B cell (primary cell): ENCODE measurements around the gene COL9A3. TPM values are rescaled to one million over a fixed set of nuclear protein-coding genes. Genes with fewer than 3 reads are reported as not detected.

Experiments
- ATAC-seq: fragments of 200-7000 bp; cut with Tn5 transposase; one replicate; pipeline ENCODE4 v1.10.0; 2021; ENCODE audit warnings: low read depth, mild to moderate bottlenecking, moderate number of reproducible peaks, moderate library complexity
- CTCF ChIA-PET: fragments of 350-600 bp; sonication (Branson Sonifier 250); formaldehyde crosslinking; loops from one replicate; lab custom pipeline; 2021; ENCODE audit warnings: antibody characterized with exemption, inconsistent platforms; lab: Charles Lee
- POLR2A ChIA-PET: fragments of 350-600 bp; sonication (Branson Sonifier 250); formaldehyde crosslinking; loops from one replicate; lab custom pipeline; 2021; ENCODE audit warnings: antibody characterized with exemption; lab: Charles Lee
- DNase-seq: peaks from one replicate; pipeline ENCODE4 v3.0.0; 2013
- H2AFZ ChIP-seq: 2 replicates; pipeline ENCODE4 v1.6.1; 2012; ENCODE audit warnings: mild to moderate bottlenecking, low read depth, low read length; ENCODE audit not compliant: insufficient read depth, poor library complexity, severe bottlenecking
- H3K27ac ChIP-seq, 2 donors: 1 replicate in 1 of 2; 2 replicates in 1 of 2; pipeline ENCODE4 v1.5.1; 2012 to 2013; ENCODE audit warnings: low read length in 2 of 2, mild to moderate bottlenecking in 2 of 2, moderate library complexity in 1 of 2
- H3K27me3 ChIP-seq, 4 experiments: fragments of 200-600 bp in 1 of 4; sonication (generic) in 1 of 4; replicated peaks in 1 of 4; 1 replicate in 2 of 4; 2 replicates in 2 of 4; pipeline versions ENCODE4 v1.6.1 to v1.7.0; 2013 to 2016; ENCODE audit warnings: low read length in 3 of 4, mild to moderate bottlenecking in 2 of 4, mixed read lengths in 1 of 4, moderate library complexity in 1 of 4; ENCODE audit not compliant: insufficient read depth in 4 of 4, control insufficient read depth in 3 of 4; ENCODE audit errors: control extremely low read depth in 1 of 4
- H3K36me3 ChIP-seq, 2 experiments: replicated peaks in 1 of 2; 1 replicate in 1 of 2; 2 replicates in 1 of 2; pipeline versions ENCODE4 v1.6.1 to v1.7.1; 2013; ENCODE audit warnings: low read length in 1 of 2; ENCODE audit not compliant: insufficient read depth in 2 of 2, control insufficient read depth in 1 of 2; ENCODE audit errors: control extremely low read depth in 1 of 2, extremely low read depth in 1 of 2
- H3K4me1 ChIP-seq, 2 donors: fragments of 200-600 bp in 1 of 2; sonication (generic) in 1 of 2; 1 replicate in 1 of 2; 2 replicates in 1 of 2; pipeline versions ENCODE4 v1.5.1 to v1.6.1; 2013 to 2017; ENCODE audit warnings: low read length in 2 of 2; ENCODE audit not compliant: control insufficient read depth in 2 of 2, insufficient read depth in 2 of 2
- H3K4me2 ChIP-seq: replicated peaks from 2 replicates; pipeline ENCODE3; 2012; ENCODE audit warnings: mild to moderate bottlenecking, low read depth, low read length; ENCODE audit not compliant: poor library complexity, severe bottlenecking
- H3K4me3 ChIP-seq, 5 experiments: fragments of 200-600 bp in 1 of 5; sonication (generic) in 1 of 5; 1 replicate in 3 of 5; 2 replicates in 2 of 5; pipeline versions ENCODE4 v1.5.1 to v1.7.0; 2011 to 2016; ENCODE audit warnings: low read length in 4 of 5, mild to moderate bottlenecking in 4 of 5, low read depth in 2 of 5, control low read depth in 1 of 5, moderate library complexity in 1 of 5; ENCODE audit not compliant: insufficient read depth in 1 of 5; ENCODE audit errors: control extremely low read depth in 1 of 5, extremely low read depth in 1 of 5
- H3K79me2 ChIP-seq: fragments of 200-600 bp; sonication (generic); one replicate; pipeline ENCODE4 v1.6.0; 2016; ENCODE audit warnings: low read length; ENCODE audit not compliant: control insufficient read depth, insufficient read depth
- H3K9ac ChIP-seq: fragments of 200-600 bp; sonication (generic); 2 replicates; pipeline ENCODE4 v1.6.1; 2017; ENCODE audit warnings: mild to moderate bottlenecking, low read length, moderate library complexity
- H3K9me3 ChIP-seq, 3 donors: one replicate each; pipeline versions ENCODE4 v1.6.1 to v1.7.1; 2013; ENCODE audit warnings: low read length in 2 of 3; ENCODE audit not compliant: control insufficient read depth in 2 of 3, insufficient read depth in 1 of 3; ENCODE audit errors: control extremely low read depth in 1 of 3
- H4K20me1 ChIP-seq: 2 replicates; pipeline ENCODE4 v1.6.0; 2012; ENCODE audit warnings: mild to moderate bottlenecking, low read length; ENCODE audit not compliant: insufficient read depth, control insufficient read depth, poor library complexity, severe bottlenecking
- H3K27ac Mint-ChIP-seq: one replicate; pipeline ENCODE4 v1.8.0; 2021; ENCODE audit warnings: mixed read lengths
- H3K27me3 Mint-ChIP-seq: one replicate; pipeline ENCODE4 v1.8.0; 2021; ENCODE audit warnings: mixed read lengths
- H3K4me1 Mint-ChIP-seq: one replicate; pipeline ENCODE4 v1.8.0; 2021; ENCODE audit warnings: mixed read lengths
- H3K4me3 Mint-ChIP-seq: one replicate; pipeline ENCODE4 v1.8.0; 2021; ENCODE audit warnings: mixed read lengths
- H3K9me3 Mint-ChIP-seq: one replicate; pipeline ENCODE4 v1.8.0; 2022; ENCODE audit warnings: mixed read lengths; ENCODE audit not compliant: insufficient read depth
- CTCF ChIP-seq: fragments of 200-600 bp; IDR thresholded peaks from one replicate; pipeline ENCODE4 v1.8.0; 2022; ENCODE audit warnings: antibody characterized with exemption, mild to moderate bottlenecking
- EZH2 ChIP-seq: IDR thresholded peaks from 2 replicates; pipeline ENCODE4 v1.6.1; 2012; ENCODE audit warnings: borderline replicate concordance, low read depth, mild to moderate bottlenecking, moderate library complexity, low read length; ENCODE audit not compliant: insufficient read depth, poor library complexity, severe bottlenecking
- WGBS: methylation state at CpG from one replicate; pipeline ENCODE4 v1.1.5; 2013; ENCODE audit warnings: missing lambda C conversion rate; ENCODE audit not compliant: insufficient coverage; 5-methylcytosine and 5-hydroxymethylcytosine counted together
- intact Hi-C: fragments of 100-400 bp; cut with micrococcal nuclease; formaldehyde crosslinking; loops from one replicate; pipeline ENCODE4 v1.10.0; 2022
- polyA plus RNA-seq: library from polyadenylated mRNA; depleted of rRNA; stranded (reverse); fragments of >200 nt; gene quantifications from 2 replicates; pipeline ENCODE4 v1.2.3, GENCODE V29; 2012
- total RNA-seq, 2 donors: library from RNA; stranded (reverse); fragments of 120-200 nt in 1 of 2; gene quantifications; 1 replicate in 1 of 2; 2 replicates in 1 of 2; pipeline versions ENCODE4 v1.2.3 to v1.2.4, GENCODE V29; 2013 to 2022

COL9A3 gene
- total and polyA plus RNA-seq, 2 donors (not counting 1 experiment from before 2014, with no cell fraction given) = 10.7 to 96.3 TPM

GRCh38 chr20:62808211-62808865, 8.5 kb upstream of the COL9A3 start:
- H3K4me3 Mint-ChIP-seq = peak overlapping the region; percentile 72
- no peaks in the 10 kb centered on the region for H3K27me3 Mint-ChIP-seq
- DNase-seq (peak; percentile 81), ATAC-seq (peak; percentile 50)
- intact Hi-C loops = loop anchor here (1.0 to 5.0 kb wide), 5 partner anchors 30 to 506 kb away; partner anchors contain the start of genes ADRM1 and SLCO4A1
- Histone ChIP-seq H2AFZ (no peak overlapping the region), H3K4me2 (no peak overlapping the region), H3K4me1 (peaks cover 17 to 38% of the 10 kb centered on the region in 2 donors), H3K79me2 (peaks cover 34% of the 10 kb centered on the region), H3K27ac (no peak overlapping the region), H3K9me3 (no peaks in the 10 kb centered on the region), H3K27me3 (no peaks in the 10 kb centered on the region), H3K36me3 (peaks cover 0 to 59% of the 10 kb centered on the region in 2 experiments), H3K4me3 (no peak overlapping the region), H3K9ac (no peak overlapping the region), H4K20me1 (peaks cover 81% of the 10 kb centered on the region)
- no peaks in the 10 kb centered on the region for H3K9me3 Mint-ChIP-seq
- H3K27ac Mint-ChIP-seq = peak overlapping the region; percentile 86
- TF ChIP-seq CTCF = peak; percentile 93
- no peak for TF ChIP-seq EZH2
- WGBS = 46% methylated on average over 12 of the region's 21 CpGs
- peaks cover 33% of the 10 kb centered on the region for H3K4me1 Mint-ChIP-seq
- POLR2A ChIA-PET = interaction anchor here (0.6 to 1.1 kb wide), 2 partner anchors 12 to 308 kb away, joined by 3 to 7 read pairs; partner anchors contain the start of gene MRGBP
- CTCF ChIA-PET = interaction anchor here (0.7 to 4.3 kb wide), 32 partner anchors 8 to 508 kb away, joined by 3 to 36 read pairs (median 6); partner anchors contain the start of genes COL9A3, MRGBP, RPS21 and SLCO4A1
